ENCODE data around the gene BCL7C. TPM values are rescaled to one million over a fixed set of nuclear protein-coding genes. Genes with fewer than 3 reads are reported as not detected.

Gene BCL7C
- total RNA-seq, 1 experiment from 2014 or later = 44.9 TPM

GRCh38 chr16:30899794-30900193 lies 5.9 kb upstream of the BCL7C start:
- ChIA-PET CTCF (no interaction called here), RAD21 (ENCODE audit: low non-redundant PET in 1 of 2, low total read pairs in 2 of 2, uncharacterized antibody in 2 of 2, unreplicated experiment in 2 of 2) (no interaction called here), POLR2A (no interaction called here)
- BruUV-seq (replicated peaks) = no TSS peak
- no peaks in the 10 kb centered on the region for H3K27me3 ChIP-seq (ENCODE audit: insufficient read depth, low read length)
- H2AFZ ChIP-seq (ENCODE audit: low read depth, low read length, poor library complexity, severe bottlenecking) = no peak overlapping the region
- no peaks in the 10 kb centered on the region for H3K9me3 ChIP-seq (ENCODE audit: control insufficient read depth in 1 of 2, insufficient read depth in 1 of 2, low read depth in 1 of 2, low read length in 2 of 2)
- DNase-seq (ENCODE audit: low read depth, low spot score) = no peak
- H3K36me3 ChIP-seq (ENCODE audit: control insufficient read depth in 1 of 2, insufficient read depth in 2 of 2, low read length in 2 of 2) = no peaks in the 10 kb centered on the region
- no peak overlapping the region for H3K27ac ChIP-seq (ENCODE audit: low read depth, low read length)
- intact Hi-C loops (cut with micrococcal nuclease) = loop anchor here (5.0 kb wide), 1 partner anchor 57 kb away; no protein-coding TSS in a partner anchor
- H3K4me2 ChIP-seq (ENCODE audit: low read length) = no peak overlapping the region
- ATAC-seq = no peak
- no peaks in the 10 kb centered on the region for H3K9me2 ChIP-seq (ENCODE audit: insufficient read depth)
- H4K20me1 ChIP-seq (ENCODE audit: insufficient read depth) = no peaks in the 10 kb centered on the region
- no peak for TF ChIP-seq CEBPB (IDR thresholded peaks at IDR 0.05; ENCODE audit: low read depth)
- no peak for TF ChIP-seq CTCF (IDR thresholded peaks at IDR 0.05 in 2 of 3, conservative IDR thresholded peaks at IDR 0.05 in 1 of 3; ENCODE audit: borderline replicate concordance in 1 of 3, insufficient read depth in 1 of 3, low read depth in 2 of 3, low read length in 2 of 3)
- TF ChIP-seq POLR2AphosphoS5 (IDR thresholded peaks at IDR 0.05; ENCODE audit: low read depth, low read length) = no peak
- no peak for TF ChIP-seq EZH2 (IDR thresholded peaks at IDR 0.05)
- no peak for TF ChIP-seq EGR1 (IDR thresholded peaks at IDR 0.05; ENCODE audit: low read depth)
- no peak for TF ChIP-seq RAD21 (IDR thresholded peaks at IDR 0.05; ENCODE audit: low read depth)
- no peak for TF ChIP-seq SIN3A (IDR thresholded peaks at IDR 0.05; ENCODE audit: low read depth)
- no peak for TF ChIP-seq ZFX (IDR thresholded peaks at IDR 0.05)
- no peak for TF ChIP-seq ZBTB33 (IDR thresholded peaks at IDR 0.05; ENCODE audit: extremely low read depth, insufficient replicate concordance, low read length)
- TF ChIP-seq ZNF274 (IDR thresholded peaks at IDR 0.05; ENCODE audit: low read depth, low read length) = no peak
- no peak for TF ChIP-seq SRF (IDR thresholded peaks at IDR 0.05; ENCODE audit: low read depth)
- no peak for TF ChIP-seq JUND (IDR thresholded peaks at IDR 0.05)
- TF ChIP-seq ATF3 (IDR thresholded peaks at IDR 0.05) = no peak
- no peak for TF ChIP-seq FOSL1 (IDR thresholded peaks at IDR 0.05; ENCODE audit: low read depth)
- no peak for TF ChIP-seq YY1 (IDR thresholded peaks at IDR 0.05; ENCODE audit: extremely low read depth, insufficient replicate concordance, low read depth, low read length)
- TF ChIP-seq CBX3 (IDR thresholded peaks at IDR 0.05; ENCODE audit: low read depth) = no peak
- TF ChIP-seq TCF7L2 (IDR thresholded peaks at IDR 0.05; ENCODE audit: borderline replicate concordance, extremely low read depth, insufficient read depth, insufficient read length) = no peak
- no peak for TF ChIP-seq SP1 (IDR thresholded peaks at IDR 0.05; ENCODE audit: low read depth)
- TF ChIP-seq MAX (IDR thresholded peaks at IDR 0.05) = no peak
- TF ChIP-seq ELF1 (IDR thresholded peaks at IDR 0.05; ENCODE audit: borderline replicate concordance, low read depth) = no peak
- H3K4me3 ChIP-seq (replicated peaks in 1 of 2; ENCODE audit: low read depth in 1 of 2, low read length in 2 of 2) = no peak overlapping the region
- H3K4me1 ChIP-seq (ENCODE audit: control insufficient read depth in 1 of 2, insufficient read depth in 2 of 2, low read length in 2 of 2) = peaks cover 28 to 61% of the 10 kb centered on the region in 2 experiments
- no peak overlapping the region for H3K9ac ChIP-seq (ENCODE audit: low read length)
- H3K79me2 ChIP-seq (ENCODE audit: insufficient read depth, low read length) = no peaks in the 10 kb centered on the region

Data from HCT116 (cell line).